Hepatocyte (in vitro differentiated cells): Measurements from ENCODE around the gene ATP2B3. TPM values are rescaled to one million over a fixed set of nuclear protein-coding genes. Genes with fewer than 3 reads are reported as not detected.

Experiments
- DNase-seq: peaks from one replicate; pipeline ENCODE4 v3.0.0-alpha.2; 2016; ENCODE audit warnings: low spot score
- H2AFZ ChIP-seq: fragments of 200-600 bp; sonication (generic); 2 replicates; pipeline ENCODE4 v1.6.0; 2016; ENCODE audit warnings: antibody characterized with exemption, mild to moderate bottlenecking
- H3K27ac ChIP-seq: fragments of 200-600 bp; sonication (generic); 2 replicates; pipeline ENCODE4 v1.5.1; 2016; ENCODE audit warnings: mild to moderate bottlenecking
- H3K27me3 ChIP-seq: fragments of 200-600 bp; sonication (generic); 2 replicates; pipeline ENCODE4 v1.6.1; 2016
- H3K36me3 ChIP-seq: fragments of 200-600 bp; sonication (generic); replicated peaks from 2 replicates; pipeline ENCODE4 v1.5.1; 2016; ENCODE audit warnings: low read depth; ENCODE audit not compliant: insufficient read depth
- H3K4me1 ChIP-seq: fragments of 200-600 bp; sonication (generic); 2 replicates; pipeline ENCODE4 v1.5.1; 2016; ENCODE audit warnings: mild to moderate bottlenecking, moderate library complexity; ENCODE audit not compliant: insufficient read depth
- H3K4me2 ChIP-seq: fragments of 200-600 bp; sonication (generic); 2 replicates; pipeline ENCODE4 v1.6.0; 2016
- H3K4me3 ChIP-seq: fragments of 200-600 bp; sonication (generic); 2 replicates; pipeline ENCODE4 v1.5.1; 2016; ENCODE audit warnings: mild to moderate bottlenecking
- H3K79me2 ChIP-seq: fragments of 200-600 bp; sonication (generic); 2 replicates; pipeline ENCODE4 v1.6.0; 2017; ENCODE audit warnings: mild to moderate bottlenecking
- H3K9me2 ChIP-seq: fragments of 200-600 bp; sonication (generic); replicated peaks from 2 replicates; pipeline ENCODE4 v1.6.0; 2017; ENCODE audit warnings: mild to moderate bottlenecking; ENCODE audit not compliant: insufficient read depth
- H3K9me3 ChIP-seq: fragments of 200-600 bp; sonication (generic); 2 replicates; pipeline ENCODE4 v1.5.1; 2016; ENCODE audit warnings: low read depth, mild to moderate bottlenecking
- H4K20me1 ChIP-seq: fragments of 200-600 bp; sonication (generic); 2 replicates; pipeline ENCODE4 v1.6.0; 2016; ENCODE audit warnings: mild to moderate bottlenecking; ENCODE audit not compliant: insufficient read depth, poor library complexity, severe bottlenecking
- CTCF ChIP-seq: fragments of 200-600 bp; sonication (generic); IDR thresholded peaks from 2 replicates; pipeline ENCODE4 v1.5.1; 2016; ENCODE audit warnings: antibody characterized with exemption, mild to moderate bottlenecking; ENCODE audit not compliant: poor library complexity
- EZH2 ChIP-seq: fragments of 200-600 bp; sonication (generic); IDR thresholded peaks from 2 replicates; pipeline ENCODE4 v1.6.1; 2016; ENCODE audit warnings: antibody characterized with exemption, mild to moderate bottlenecking, borderline replicate concordance
- EZH2phosphoT487 ChIP-seq: fragments of 200-600 bp; sonication (generic); IDR thresholded peaks from one replicate; pipeline ENCODE4 v1.6.1; 2018; ENCODE audit warnings: antibody characterized with exemption, mild to moderate bottlenecking, low read depth, moderate library complexity; ENCODE audit not compliant: unreplicated experiment, severe bottlenecking
- WGBS: methylation state at CpG from one replicate; pipeline ENCODE4 v1.1.6; 2016; ENCODE audit warnings: low lambda C conversion rate; ENCODE audit errors: missing lambda C conversion rate; 5-methylcytosine and 5-hydroxymethylcytosine counted together
- polyA plus RNA-seq: library from polyadenylated mRNA; unstranded; fragments of >200 nt; fragmentation: Nextera tagmentation; extraction: Ambion mirVana; gene quantifications from 2 replicates; pipeline ENCODE4 v1.2.1, GENCODE V29; 2016
- total RNA-seq: library from RNA; depleted of rRNA; stranded (reverse); fragments of >200 nt; gene quantifications from 2 replicates; pipeline ENCODE4 v1.2.3, GENCODE V29; 2014

ATP2B3 gene
- total and polyA plus RNA-seq, 2 experiments from 2014 or later: 0.07 TPM; not detected in 1

DNA sequence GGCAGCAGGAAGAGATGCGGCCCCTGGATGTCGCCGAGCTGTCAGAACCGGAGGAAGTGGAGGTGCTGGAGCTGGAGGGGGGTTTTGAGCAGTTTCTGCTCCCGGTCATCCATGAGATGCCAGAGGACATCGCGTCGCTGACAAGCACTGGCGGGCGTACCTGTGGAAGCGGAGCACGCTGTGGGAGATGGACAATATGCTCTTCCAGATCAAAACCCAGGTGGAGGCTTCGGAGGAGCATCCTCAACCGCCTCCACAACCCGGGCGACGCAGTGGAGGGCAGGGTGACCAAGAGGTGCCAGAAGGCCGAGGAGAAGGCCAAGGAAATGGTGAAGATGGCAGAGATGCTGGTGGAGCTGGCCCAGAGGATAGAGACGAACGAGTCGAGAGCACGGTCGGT is 89.1 kb downstream of the ATP2B3 start:
- Histone ChIP-seq H3K27me3 (no peaks in the 10 kb centered on the region), H2AFZ (no peak overlapping the region), H3K9me3 (no peaks in the 10 kb centered on the region), H3K36me3 (no peaks in the 10 kb centered on the region), H3K4me1 (no peaks in the 10 kb centered on the region), H3K4me2 (no peak overlapping the region), H3K27ac (no peak overlapping the region), H4K20me1 (no peaks in the 10 kb centered on the region), H3K79me2 (no peaks in the 10 kb centered on the region), H3K4me3 (no peak overlapping the region), H3K9me2 (no peaks in the 10 kb centered on the region)
- TF ChIP-seq EZH2phosphoT487 (no peak), EZH2 (no peak), CTCF (no peak)
- no peak for DNase-seq
- WGBS: 83% methylated on average over 23 of the region's 23 CpGs

GRCh38 chrX:153608376-153608775 is 90.9 kb downstream of the ATP2B3 start:
- H3K9me2 ChIP-seq: no peaks in the 10 kb centered on the region
- no peaks in the 10 kb centered on the region for H3K36me3 ChIP-seq
- WGBS: 83% methylated on average over 2 of the region's 2 CpGs
- H4K20me1 ChIP-seq: no peaks in the 10 kb centered on the region
- H3K79me2 ChIP-seq: no peaks in the 10 kb centered on the region
- no peak overlapping the region for H2AFZ ChIP-seq
- H3K27me3 ChIP-seq: no peaks in the 10 kb centered on the region
- H3K4me2 ChIP-seq: no peak overlapping the region
- TF ChIP-seq EZH2: no peak
- TF ChIP-seq CTCF: no peak
- no peak for TF ChIP-seq EZH2phosphoT487
- no peaks in the 10 kb centered on the region for H3K4me1 ChIP-seq
- no peak overlapping the region for H3K27ac ChIP-seq
- H3K9me3 ChIP-seq: no peaks in the 10 kb centered on the region
- no peak for DNase-seq
- no peak overlapping the region for H3K4me3 ChIP-seq

DNA sequence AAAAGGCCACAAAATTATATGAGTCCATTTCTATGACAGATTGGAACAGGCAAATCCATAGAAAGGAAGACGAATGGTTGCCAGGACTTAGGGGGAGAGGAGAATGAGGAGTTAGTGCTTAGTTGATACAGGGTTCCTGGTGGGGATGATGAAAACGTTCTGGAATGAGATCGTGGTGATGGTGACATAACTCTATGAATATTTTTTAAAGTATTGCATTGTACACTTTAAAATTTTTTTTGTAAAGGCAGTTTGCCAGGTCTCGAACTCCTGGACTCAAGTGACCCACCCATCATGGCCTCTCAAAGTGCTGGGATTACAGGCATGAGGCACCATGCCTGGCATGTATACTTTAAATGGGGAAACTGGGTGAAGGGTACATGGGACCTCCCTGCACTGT is 91.4 kb downstream of the ATP2B3 start:
- Histone ChIP-seq H3K4me2 (no peak overlapping the region), H3K4me3 (no peak overlapping the region), H3K79me2 (no peaks in the 10 kb centered on the region), H3K36me3 (no peaks in the 10 kb centered on the region), H3K27ac (no peak overlapping the region), H3K9me2 (no peaks in the 10 kb centered on the region), H3K27me3 (no peaks in the 10 kb centered on the region), H3K4me1 (no peaks in the 10 kb centered on the region), H2AFZ (no peak overlapping the region), H3K9me3 (no peaks in the 10 kb centered on the region), H4K20me1 (no peaks in the 10 kb centered on the region)
- 55% methylated on average over 4 of the region's 4 CpGs for WGBS
- TF ChIP-seq EZH2phosphoT487 (no peak), CTCF (no peak), EZH2 (no peak)
- DNase-seq: no peak
